ENCODE results near the gene TTC7B.

DNA sequence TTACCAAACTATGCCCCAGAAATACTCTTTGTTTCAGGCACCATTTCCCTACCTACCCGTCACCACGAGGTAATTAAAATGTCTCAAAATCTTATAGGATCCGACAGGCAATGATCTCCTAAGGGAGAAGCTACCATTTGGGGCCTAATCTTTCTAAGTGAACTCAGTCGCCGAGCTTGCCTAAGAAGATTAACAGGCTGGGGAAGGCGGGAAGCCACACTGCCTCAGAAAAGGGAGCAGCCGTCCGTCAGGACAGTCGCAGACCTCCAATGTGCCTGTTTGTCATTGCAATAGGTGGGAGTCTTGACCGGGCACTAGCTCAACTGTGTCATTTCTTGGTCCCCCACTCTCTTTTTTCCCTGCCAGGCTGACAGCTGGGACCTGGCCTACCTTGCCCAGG is 4.6 kb downstream of the TTC7B start:
- no peak for TF ChIP-seq POLR2A (IDR thresholded peaks at IDR 0.05)
- TF ChIP-seq, protein P1, sequence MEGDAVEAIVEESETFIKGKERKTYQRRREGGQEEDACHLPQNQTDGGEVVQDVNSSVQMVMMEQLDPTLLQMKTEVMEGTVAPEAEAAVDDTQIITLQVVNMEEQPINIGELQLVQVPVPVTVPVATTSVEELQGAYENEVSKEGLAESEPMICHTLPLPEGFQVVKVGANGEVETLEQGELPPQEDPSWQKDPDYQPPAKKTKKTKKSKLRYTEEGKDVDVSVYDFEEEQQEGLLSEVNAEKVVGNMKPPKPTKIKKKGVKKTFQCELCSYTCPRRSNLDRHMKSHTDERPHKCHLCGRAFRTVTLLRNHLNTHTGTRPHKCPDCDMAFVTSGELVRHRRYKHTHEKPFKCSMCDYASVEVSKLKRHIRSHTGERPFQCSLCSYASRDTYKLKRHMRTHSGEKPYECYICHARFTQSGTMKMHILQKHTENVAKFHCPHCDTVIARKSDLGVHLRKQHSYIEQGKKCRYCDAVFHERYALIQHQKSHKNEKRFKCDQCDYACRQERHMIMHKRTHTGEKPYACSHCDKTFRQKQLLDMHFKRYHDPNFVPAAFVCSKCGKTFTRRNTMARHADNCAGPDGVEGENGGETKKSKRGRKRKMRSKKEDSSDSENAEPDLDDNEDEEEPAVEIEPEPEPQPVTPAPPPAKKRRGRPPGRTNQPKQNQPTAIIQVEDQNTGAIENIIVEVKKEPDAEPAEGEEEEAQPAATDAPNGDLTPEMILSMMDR (IDR thresholded peaks at IDR 0.05) = no peak

All from Peyer's patch (tissue), 4 donors.